Measurements from ENCODE around the gene TSSK2.
A peak's percentile ranks its signal among the peaks of the same experiment; 100 is the strongest.
"Not testable (repeated sequence)": the region's sequence is repeated elsewhere in the genome, so short reads cannot be mapped to it uniquely, and the experiment has no call there.

TSSK2 gene

GRCh38 chr22:19146215-19146968, 15.3 kb downstream of the TSSK2 start:
- no peak for DNase-seq

- DNase-seq: no peak
Observed at GRCh38 chr22:19147195-19147780, 16.2 kb downstream of the TSSK2 start.

GRCh38 chr22:19148417-19149046, 17.4 kb downstream of the TSSK2 start:
- DNase-seq: no peak

GRCh38 chr22:19149047-19149883, 18.2 kb downstream of the TSSK2 start:
- DNase-seq: peak in 3 of 5 donors; percentile 17 to 62 (median 23)

- DNase-seq: no peak
Observed at GRCh38 chr22:19149991-19150390, 18.9 kb downstream of the TSSK2 start, which contains the start of gene GSC2. GSC2 (minus strand) TSS chr22:19150292; CDS start chr22:19150283, 9 bp downstream.

- no peak for DNase-seq
Observed at GRCh38 chr22:19150482-19151328, 19.6 kb downstream of the TSSK2 start.

GRCh38 chr22:19151329-19152191, 20.5 kb downstream of the TSSK2 start:
- no peak for DNase-seq

GRCh38 chr22:19152942-19153883, 22.1 kb downstream of the TSSK2 start:
- DNase-seq: no peak

GRCh38 chr22:19156109-19156508, 25.0 kb downstream of the TSSK2 start:
- not testable (repeated sequence) for DNase-seq

- not testable (repeated sequence) for DNase-seq
Observed at GRCh38 chr22:19158649-19159048, 27.5 kb downstream of the TSSK2 start.

- DNase-seq: no peak
Observed at GRCh38 chr22:19164425-19164824, 33.3 kb downstream of the TSSK2 start.

GRCh38 chr22:19166421-19166820, 35.3 kb downstream of the TSSK2 start:
- no peak for DNase-seq

GRCh38 chr22:19167106-19167869, 36.2 kb downstream of the TSSK2 start:
- no peak for DNase-seq

- no peak for DNase-seq
Observed at GRCh38 chr22:19168088-19168890, 37.2 kb downstream of the TSSK2 start.

GRCh38 chr22:19169002-19169946, 38.2 kb downstream of the TSSK2 start:
- DNase-seq: no peak

GRCh38 chr22:19169947-19170318, 38.8 kb downstream of the TSSK2 start:
- no peak for DNase-seq

Measured in T-helper 1 cell (primary cell).